Upper lobe of left lung (tissue), 6 donors: ENCODE measurements around the gene SLC27A5. TPM values are rescaled to one million over a fixed set of nuclear protein-coding genes. Genes with fewer than 3 reads are reported as not detected.

Experiments used
- ATAC-seq, 2 donors: fragments of 200-7000 bp; cut with Tn5 transposase; one replicate each; pipeline ENCODE4 v1.9.1; 2022; ENCODE audit warnings: mild to moderate bottlenecking in 2 of 2, moderate library complexity in 2 of 2; ENCODE audit not compliant: low FRiP score in 2 of 2
- DNase-seq, 2 donors: peaks; one replicate each; pipeline ENCODE4 v3.0.0-alpha.2; 2019 to 2020
- H3K27ac ChIP-seq, 4 donors: fragments of 200-600 bp; sonication (generic); one replicate each; pipeline ENCODE4 v1.5.1; 2016 to 2019
- H3K27me3 ChIP-seq, 4 donors: fragments of 200-600 bp; sonication (generic); one replicate each; pipeline ENCODE4 v1.5.1; 2017 to 2019
- H3K36me3 ChIP-seq, 4 donors: fragments of 200-600 bp; sonication (generic); one replicate each; pipeline ENCODE4 v1.5.1; 2016 to 2019
- H3K4me1 ChIP-seq, 4 donors: fragments of 200-600 bp; sonication (generic); one replicate each; pipeline ENCODE4 v1.5.1; 2018 to 2019
- H3K4me3 ChIP-seq, 4 donors: fragments of 200-600 bp; sonication (generic); one replicate each; pipeline ENCODE4 v1.5.1; 2017 to 2019; ENCODE audit warnings: mild to moderate bottlenecking in 2 of 4, moderate library complexity in 1 of 4
- H3K9me3 ChIP-seq, 4 donors: fragments of 200-600 bp; sonication (generic); one replicate each; pipeline ENCODE4 v1.5.1; 2018 to 2019
- EP300 ChIP-seq, 4 donors: sonication (generic); formaldehyde crosslinking; IDR thresholded peaks; one replicate each; pipeline ENCODE4 v1.5.1; 2017; ENCODE audit warnings: antibody characterized with exemption in 4 of 4, control low read depth in 2 of 4
- POLR2A ChIP-seq, 4 donors: fragments of 450-650 bp; IDR thresholded peaks; one replicate each; pipeline ENCODE4 v1.5.1; 2016 to 2017; ENCODE audit warnings: antibody characterized with exemption in 4 of 4, mild to moderate bottlenecking in 2 of 4
- POLR2AphosphoS5 ChIP-seq, 2 donors: sonication (generic); formaldehyde crosslinking; IDR thresholded peaks; one replicate each; pipeline ENCODE4 v1.5.1; 2017; ENCODE audit warnings: antibody characterized with exemption in 2 of 2
- WGBS, 2 donors: methylation state at CpG; one replicate each; pipeline ENCODE4 v1.1.5; 2017 to 2018; 5-methylcytosine and 5-hydroxymethylcytosine counted together
- total RNA-seq, 6 donors: library from RNA; depleted of rRNA in 4 of 6; stranded (reverse); fragments of >200 nt in 4 of 6; gene quantifications; one replicate each; pipeline versions ENCODE4 v1.1.0 to v1.2.1, GENCODE V29; 2016 to 2021
- TF ChIP-seq, protein P1 (sequence below), 6 experiments: fragments of 450-650 bp in 4 of 6; fragments of 200-600 bp in 2 of 6; sonication (generic) in 2 of 6; IDR thresholded peaks; one replicate each; pipeline ENCODE4 v1.5.1; 2016 to 2019; ENCODE audit warnings: antibody characterized with exemption in 6 of 6
- donor health status: DM: no; HTN: no; CAD: no; lungs with moderate emphysema.
- donor health status: DM: no; HTN: yes; CAD: no; lungs with severe emphysema.

Gene SLC27A5
- total RNA-seq, 6 donors from 2014 or later, result 1.6 to 12.2 (median 6.9) TPM

DNA sequence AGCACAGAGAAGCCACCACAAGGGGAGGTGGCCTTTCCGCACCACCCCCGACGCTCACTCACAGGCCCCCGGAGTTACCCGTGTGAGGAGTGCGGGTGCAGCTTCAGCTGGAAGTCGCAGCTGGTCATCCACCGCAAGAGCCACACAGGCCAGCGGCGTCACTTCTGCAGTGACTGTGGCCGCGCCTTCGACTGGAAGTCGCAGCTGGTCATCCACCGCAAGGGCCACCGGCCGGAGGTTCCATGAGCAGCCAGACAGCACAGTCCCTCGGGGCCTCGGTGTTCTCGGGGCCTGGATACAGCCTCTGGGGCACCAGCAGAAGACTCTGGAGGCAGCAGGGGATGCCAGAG, 31.3 kb downstream of the SLC27A5 start:
- Histone ChIP-seq H3K4me3 (no peak overlapping the region), H3K4me1 (peaks cover 7 to 13% (median 11%) of the 10 kb centered on the region in 4 donors), H3K36me3 (peaks cover 0 to 33% (median 24%) of the 10 kb centered on the region in 4 donors), H3K9me3 (no peaks in the 10 kb centered on the region), H3K27ac (no peak overlapping the region), H3K27me3 (no peaks in the 10 kb centered on the region)
- no peak for ATAC-seq
- WGBS, 2 donors, result 94 to 96% methylated on average over 13 to 20 of the region's 20 CpGs
- TF ChIP-seq, protein P1, sequence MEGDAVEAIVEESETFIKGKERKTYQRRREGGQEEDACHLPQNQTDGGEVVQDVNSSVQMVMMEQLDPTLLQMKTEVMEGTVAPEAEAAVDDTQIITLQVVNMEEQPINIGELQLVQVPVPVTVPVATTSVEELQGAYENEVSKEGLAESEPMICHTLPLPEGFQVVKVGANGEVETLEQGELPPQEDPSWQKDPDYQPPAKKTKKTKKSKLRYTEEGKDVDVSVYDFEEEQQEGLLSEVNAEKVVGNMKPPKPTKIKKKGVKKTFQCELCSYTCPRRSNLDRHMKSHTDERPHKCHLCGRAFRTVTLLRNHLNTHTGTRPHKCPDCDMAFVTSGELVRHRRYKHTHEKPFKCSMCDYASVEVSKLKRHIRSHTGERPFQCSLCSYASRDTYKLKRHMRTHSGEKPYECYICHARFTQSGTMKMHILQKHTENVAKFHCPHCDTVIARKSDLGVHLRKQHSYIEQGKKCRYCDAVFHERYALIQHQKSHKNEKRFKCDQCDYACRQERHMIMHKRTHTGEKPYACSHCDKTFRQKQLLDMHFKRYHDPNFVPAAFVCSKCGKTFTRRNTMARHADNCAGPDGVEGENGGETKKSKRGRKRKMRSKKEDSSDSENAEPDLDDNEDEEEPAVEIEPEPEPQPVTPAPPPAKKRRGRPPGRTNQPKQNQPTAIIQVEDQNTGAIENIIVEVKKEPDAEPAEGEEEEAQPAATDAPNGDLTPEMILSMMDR (IDR thresholded peaks at IDR 0.05), result no peak
- TF ChIP-seq POLR2AphosphoS5 (IDR thresholded peaks at IDR 0.05), result no peak
- no peak for TF ChIP-seq POLR2A (IDR thresholded peaks at IDR 0.05)
- TF ChIP-seq EP300 (IDR thresholded peaks at IDR 0.05), result no peak
- DNase-seq, result peak in 1 of 2 donors; percentile 73

DNA sequence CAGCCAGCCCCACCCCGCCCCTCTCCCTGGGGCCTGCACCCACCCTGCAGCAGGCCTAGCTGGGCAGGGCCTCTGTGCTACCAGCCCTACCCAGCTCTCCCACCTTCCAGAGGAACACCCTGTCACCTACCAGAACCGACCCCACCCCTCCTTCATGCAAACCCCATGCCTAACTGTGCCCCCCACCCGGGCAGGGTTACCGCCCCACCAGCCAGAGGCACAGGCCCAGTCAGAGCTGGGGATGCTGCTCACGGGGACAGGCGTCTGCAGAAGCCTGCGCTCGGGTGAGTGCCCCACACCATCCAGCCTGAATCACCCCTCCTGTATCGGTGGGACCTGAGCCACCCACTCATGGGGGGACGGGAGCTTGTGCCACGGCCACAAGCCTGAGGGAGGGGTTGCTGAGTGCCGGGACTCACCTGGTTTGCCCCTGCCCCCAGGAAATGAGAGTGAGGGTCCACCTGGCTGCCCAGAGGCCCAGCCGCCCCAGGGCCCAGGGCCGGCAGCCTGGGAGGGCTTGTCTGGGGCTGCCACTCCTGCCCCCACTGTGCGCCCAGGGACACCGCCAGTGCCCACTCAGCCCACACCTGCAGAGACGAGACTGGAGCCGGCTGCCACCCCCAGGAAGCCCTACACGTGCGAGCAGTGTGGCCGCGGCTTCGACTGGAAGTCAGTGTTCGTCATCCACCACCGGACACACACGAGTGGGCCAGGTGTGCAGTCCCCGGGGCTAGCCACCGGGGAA, 31.9 kb downstream of the SLC27A5 start:
- Histone ChIP-seq H3K27me3 (no peaks in the 10 kb centered on the region), H3K4me3 (no peak overlapping the region), H3K36me3 (peaks cover 0 to 33% (median 24%) of the 10 kb centered on the region in 4 donors), H3K4me1 (peaks cover 12 to 19% (median 15%) of the 10 kb centered on the region in 4 donors), H3K9me3 (no peaks in the 10 kb centered on the region), H3K27ac (no peak overlapping the region)
- 95% methylated on average over 28 of the region's 28 CpGs; no CpG with 5 or more reads in 1 of the 2 donors for WGBS, 2 donors
- no peak for TF ChIP-seq POLR2AphosphoS5 (IDR thresholded peaks at IDR 0.05)
- no peak for TF ChIP-seq EP300 (IDR thresholded peaks at IDR 0.05)
- TF ChIP-seq POLR2A (IDR thresholded peaks at IDR 0.05), result no peak
- TF ChIP-seq, protein P1 (IDR thresholded peaks at IDR 0.05), result no peak
- ATAC-seq (no peak), DNase-seq (peak in 1 of 2 donors; percentile 79)

DNA sequence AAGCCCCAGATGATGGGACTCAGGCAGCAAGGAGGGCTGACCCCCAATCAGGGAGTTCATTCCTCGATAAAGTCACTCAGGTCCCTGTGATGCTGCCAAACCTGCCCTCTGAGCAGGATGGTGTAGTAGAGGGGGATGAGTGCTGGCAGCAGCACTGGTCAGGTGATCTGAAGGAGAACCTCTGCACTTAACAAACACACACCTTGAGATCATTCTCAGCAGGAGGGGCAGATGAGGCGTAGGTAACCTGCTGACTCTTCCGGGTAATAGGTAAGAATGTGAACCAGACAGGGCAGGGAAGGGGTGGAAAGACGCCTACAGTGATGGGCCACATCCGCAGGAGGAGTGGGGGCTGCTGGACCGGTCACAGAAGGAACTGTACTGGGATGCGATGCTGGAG, 32.5 kb downstream of the SLC27A5 start:
- H3K4me3 ChIP-seq, result no peak overlapping the region
- DNase-seq (no peak), ATAC-seq (no peak)
- peaks cover 0 to 33% (median 24%) of the 10 kb centered on the region in 4 donors for H3K36me3 ChIP-seq
- no peaks in the 10 kb centered on the region for H3K27me3 ChIP-seq
- H3K27ac ChIP-seq, result no peak overlapping the region
- peaks cover 13 to 21% (median 16%) of the 10 kb centered on the region in 4 donors for H3K4me1 ChIP-seq
- H3K9me3 ChIP-seq, result no peaks in the 10 kb centered on the region
- TF ChIP-seq POLR2A (IDR thresholded peaks at IDR 0.05), result no peak
- TF ChIP-seq, protein P1 (IDR thresholded peaks at IDR 0.05), result no peak
- TF ChIP-seq POLR2AphosphoS5 (IDR thresholded peaks at IDR 0.05), result no peak
- no peak for TF ChIP-seq EP300 (IDR thresholded peaks at IDR 0.05)
- 92% methylated on average over 7 of the region's 7 CpGs for WGBS, 2 donors

DNA sequence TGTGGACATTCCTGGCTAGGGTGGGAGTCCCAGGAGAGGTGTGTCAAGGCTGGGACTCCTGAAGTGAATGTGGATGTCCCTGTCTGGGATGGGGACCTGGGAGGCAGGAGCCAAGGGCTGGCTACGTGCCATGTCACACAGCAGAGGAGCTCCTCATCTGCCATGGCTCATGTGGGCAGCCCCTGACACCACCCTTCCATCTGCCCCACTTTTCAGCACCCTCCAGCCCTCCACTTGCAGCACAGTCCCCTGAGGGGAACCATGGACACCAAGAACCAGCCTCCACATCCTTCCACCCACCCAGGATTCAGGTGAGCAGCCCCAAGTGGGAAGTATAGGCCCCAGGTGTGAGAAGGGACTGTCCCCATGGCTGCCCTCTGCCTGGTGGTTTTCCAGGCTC, 33.9 kb downstream of the SLC27A5 start:
- peak overlapping the region in 1 of 4 donors; percentile 91 for H3K27ac ChIP-seq
- peaks cover 13 to 21% (median 16%) of the 10 kb centered on the region in 4 donors for H3K4me1 ChIP-seq
- 86 to 100% methylated on average over 1 of the region's 1 CpG for whole genome bisulfite sequencing, 2 donors
- no peaks in the 10 kb centered on the region for H3K9me3 ChIP-seq
- H3K4me3 ChIP-seq, result no peak overlapping the region
- no peak for ATAC-seq
- H3K27me3 ChIP-seq, result no peaks in the 10 kb centered on the region
- H3K36me3 ChIP-seq, result peaks cover 0 to 36% (median 25%) of the 10 kb centered on the region in 4 donors
- no peak for DNase-seq
- TF ChIP-seq POLR2AphosphoS5 (IDR thresholded peaks at IDR 0.05), result no peak
- TF ChIP-seq, protein P1 (IDR thresholded peaks at IDR 0.05), result no peak
- TF ChIP-seq EP300 (IDR thresholded peaks at IDR 0.05), result no peak
- TF ChIP-seq POLR2A (IDR thresholded peaks at IDR 0.05), result no peak
